NCI-H1417 treated with DMSO at 0.1 percent for 48 hours (cell line): ENCODE measurements around the gene NDUFB6.
"Not testable (repeated sequence)": the region's sequence is repeated elsewhere in the genome, so short reads cannot be mapped to it uniquely, and the experiment has no call there.

Source experiments
- DNase-seq: peaks from one replicate; lab custom pipeline; 2025; lab: John Stamatoyannopoulos, UW

The NDUFB6 gene

DNA sequence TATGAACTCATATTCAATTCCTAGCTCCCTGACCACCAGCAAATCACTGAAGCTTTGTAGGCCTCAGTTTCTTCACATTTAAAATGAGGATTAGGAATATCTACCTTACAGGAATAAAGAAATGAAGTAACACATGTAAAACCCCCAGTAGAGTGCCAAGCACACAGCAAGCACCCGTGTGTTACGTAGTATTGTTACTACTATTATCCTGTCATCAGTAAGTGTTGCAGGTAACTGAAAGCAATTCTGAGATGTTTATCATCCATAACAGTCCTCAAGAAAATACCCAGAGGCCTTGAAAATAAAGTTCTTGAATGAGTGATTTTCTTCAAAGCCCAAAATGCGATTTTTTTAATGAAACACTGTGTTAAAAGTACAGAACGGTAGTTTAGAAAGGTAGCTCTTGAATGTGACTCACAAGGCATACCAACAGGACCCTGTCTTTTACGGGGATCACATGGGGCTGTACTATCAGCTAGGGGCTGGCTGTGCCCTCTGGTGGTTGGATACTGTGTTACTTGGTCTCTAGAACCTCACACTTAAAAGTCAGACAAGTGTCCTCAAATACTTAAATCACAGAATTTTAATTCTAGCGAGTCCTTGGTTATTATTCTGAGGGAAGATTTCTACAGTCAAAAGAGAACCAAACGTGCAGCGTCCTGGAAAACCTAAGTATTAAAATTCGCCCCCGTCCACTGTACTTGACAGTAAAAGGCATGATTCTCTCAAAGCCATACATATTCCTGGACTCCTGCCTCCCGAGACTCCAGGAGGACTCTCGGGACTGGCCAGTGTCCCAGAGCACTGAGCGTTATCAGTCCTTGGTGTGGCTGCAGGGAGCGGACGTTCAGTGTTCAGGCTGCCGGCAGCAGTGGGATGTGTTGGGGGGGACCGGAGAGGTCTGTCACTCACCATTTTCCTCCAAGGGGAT, 725 bp downstream of the NDUFB6 start:
- DNase-seq, result no peak

DNA sequence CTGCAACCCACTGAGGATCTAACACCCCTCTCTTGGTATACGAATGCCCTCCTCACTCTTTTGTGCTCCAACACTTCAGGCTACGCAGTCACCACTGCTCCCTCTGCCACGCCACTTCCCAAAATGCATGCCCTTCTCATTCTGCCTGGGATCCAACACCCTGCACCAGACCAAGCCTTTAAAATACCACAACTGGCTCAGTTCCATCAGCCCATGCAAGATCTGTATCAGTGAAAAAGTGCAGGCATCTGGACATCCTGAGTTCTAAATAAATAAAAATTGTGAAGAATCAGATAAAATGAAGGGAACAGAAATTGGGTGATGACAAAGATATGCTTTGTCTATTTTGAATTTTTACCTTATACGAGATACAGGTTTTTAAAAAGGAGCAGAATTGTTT, 2.7 kb downstream of the NDUFB6 start:
- DNase-seq, result no peak

DNA sequence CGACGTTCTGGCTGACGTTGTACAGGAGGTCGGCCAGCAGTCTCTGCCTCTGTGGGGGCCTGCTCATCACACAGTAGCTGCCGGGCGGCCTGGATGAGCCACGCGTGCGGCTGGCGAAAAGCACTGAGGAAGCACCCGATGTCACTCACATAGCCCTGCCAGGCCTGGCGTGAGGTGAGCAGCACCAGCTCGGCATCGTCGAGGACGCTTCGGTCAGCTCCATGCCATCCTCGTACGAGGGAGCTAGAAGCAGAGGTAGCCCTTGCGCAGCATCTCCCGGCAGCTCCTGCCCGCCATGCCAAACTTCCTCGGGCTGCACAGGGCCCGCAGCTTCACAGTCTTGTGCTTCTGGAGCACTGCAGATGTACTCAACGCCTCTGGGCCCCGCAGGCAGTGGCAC, 6.2 kb downstream of the NDUFB6 start:
- DNase-seq, result no peak

DNA sequence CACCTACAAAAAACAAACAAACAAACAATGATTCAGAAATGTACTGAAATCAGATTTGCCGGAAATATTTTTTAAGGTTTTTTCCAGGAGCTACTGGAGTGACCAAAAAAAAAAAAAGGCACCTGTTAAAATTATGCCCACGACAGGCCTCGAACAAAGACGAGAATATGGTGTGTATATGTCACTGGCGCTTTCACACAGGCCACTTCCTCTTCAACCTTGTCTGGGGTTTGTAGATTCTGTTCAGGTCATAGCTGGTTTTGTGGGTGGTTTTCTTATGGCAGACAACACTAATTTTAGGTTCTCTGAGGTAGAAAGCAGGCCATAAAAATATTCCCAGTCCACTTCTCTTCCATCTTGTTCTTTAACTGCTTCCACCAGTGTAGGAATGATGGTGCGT, 7.0 kb downstream of the NDUFB6 start:
- no peak for DNase-seq

DNA sequence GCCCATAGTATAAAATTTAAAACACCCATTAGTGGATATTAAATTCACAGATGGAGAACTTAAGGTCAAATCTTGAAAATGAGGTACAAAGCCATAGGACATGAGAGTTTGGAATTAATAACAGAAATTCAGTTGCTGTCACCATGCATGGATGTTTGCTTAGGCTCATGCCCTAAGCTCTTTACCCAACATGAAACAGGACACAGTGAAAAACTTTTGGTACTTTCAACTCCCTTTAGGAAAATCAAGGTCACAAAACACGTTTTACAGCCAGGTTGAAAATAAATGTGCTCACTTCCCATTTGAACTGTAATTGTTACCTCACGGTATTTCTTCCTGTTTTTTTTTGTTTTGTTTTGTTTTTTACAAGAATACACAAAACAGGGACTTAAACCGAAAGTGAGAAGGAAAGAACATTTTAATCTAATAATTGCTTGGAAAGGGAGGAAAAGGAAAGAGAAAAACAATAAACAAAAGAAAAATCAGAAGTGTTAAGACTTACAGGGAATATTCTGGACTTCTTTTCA, 14.5 kb downstream of the NDUFB6 start:
- DNase-seq, result no peak

DNA sequence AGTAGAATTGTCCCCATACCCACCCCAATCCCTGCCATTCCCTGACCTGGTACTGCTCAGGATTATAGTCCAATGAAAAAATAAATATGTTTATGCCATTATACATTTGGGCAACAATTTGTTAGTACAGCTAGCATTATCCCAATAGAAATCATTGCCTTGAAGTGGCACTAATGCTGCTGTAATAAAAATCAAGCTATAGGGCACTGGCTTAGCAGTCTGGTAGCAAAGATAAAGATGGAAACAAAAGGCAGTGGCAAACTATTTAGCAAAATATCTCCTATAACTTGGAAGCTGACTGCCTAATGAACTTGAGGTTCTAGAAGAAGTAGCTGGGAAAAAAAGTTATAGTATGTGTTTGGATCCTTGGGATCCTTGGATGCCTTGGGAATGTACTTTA, 18.4 kb downstream of the NDUFB6 start:
- DNase-seq, result no peak

DNA sequence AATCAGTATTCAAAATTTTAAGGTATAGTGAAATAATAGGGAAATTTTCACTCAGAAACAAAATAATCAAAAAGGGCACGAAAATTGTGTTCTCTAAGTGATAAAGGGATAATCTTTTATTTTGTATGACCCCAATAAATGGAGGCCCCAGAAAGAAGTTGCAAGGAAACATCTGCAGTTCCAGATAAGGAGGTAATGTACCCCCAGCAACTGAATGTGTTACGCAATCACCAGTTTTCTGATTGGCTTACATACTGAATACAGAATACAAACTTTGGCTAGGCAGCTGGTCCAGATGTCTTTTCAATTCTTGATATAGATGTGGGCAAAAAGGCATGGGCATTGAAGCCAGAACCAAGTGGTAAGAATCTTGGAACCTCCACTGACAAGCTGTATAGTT, 18.9 kb downstream of the NDUFB6 start:
- no peak for DNase-seq

DNA sequence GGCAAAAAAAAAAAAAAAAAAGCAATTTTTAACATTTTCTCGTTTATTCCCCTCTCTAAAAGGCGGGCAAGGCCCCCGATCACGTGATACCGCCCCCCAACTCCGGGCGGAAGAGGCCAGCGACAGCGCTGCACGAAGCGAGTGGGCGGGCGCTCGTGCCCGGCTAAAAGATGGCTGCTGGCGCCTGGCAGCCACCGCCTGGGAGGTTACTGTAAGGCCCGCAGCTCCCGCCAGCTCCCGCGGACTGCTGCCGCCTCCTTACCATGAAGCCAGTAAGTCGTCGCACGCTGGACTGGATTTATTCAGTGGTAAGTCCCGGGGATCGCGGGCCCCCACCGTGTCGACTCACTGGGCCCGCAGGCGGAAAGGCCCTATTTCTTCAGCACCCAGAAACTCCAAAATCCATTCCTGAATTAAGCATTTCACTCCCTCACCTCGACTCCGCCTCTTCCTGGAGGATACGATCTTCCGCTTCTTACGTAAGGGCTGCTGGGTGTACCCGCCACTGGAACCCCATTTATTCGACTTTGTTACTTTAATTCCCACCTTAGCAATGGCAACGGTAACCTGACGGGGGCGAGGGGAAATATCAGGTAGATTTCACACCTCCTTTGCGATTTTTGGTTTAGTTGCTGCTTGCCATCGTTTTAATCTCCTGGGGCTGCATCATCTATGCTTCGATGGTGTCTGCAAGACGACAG, 20.6 kb downstream of the NDUFB6 start, which contains the start of the genes SMIM27 and TOPORS:
Gene SMIM27 (plus strand): TSS at position 156 of the 701 bp plus-strand sequence. CDS start 108 bp downstream, at position 264.
Gene TOPORS (minus strand): TSS at position 415 of the 701 bp plus-strand sequence. CDS start 150 bp downstream, at position 265.
- DNase-seq, result peak; percentile 52

DNA sequence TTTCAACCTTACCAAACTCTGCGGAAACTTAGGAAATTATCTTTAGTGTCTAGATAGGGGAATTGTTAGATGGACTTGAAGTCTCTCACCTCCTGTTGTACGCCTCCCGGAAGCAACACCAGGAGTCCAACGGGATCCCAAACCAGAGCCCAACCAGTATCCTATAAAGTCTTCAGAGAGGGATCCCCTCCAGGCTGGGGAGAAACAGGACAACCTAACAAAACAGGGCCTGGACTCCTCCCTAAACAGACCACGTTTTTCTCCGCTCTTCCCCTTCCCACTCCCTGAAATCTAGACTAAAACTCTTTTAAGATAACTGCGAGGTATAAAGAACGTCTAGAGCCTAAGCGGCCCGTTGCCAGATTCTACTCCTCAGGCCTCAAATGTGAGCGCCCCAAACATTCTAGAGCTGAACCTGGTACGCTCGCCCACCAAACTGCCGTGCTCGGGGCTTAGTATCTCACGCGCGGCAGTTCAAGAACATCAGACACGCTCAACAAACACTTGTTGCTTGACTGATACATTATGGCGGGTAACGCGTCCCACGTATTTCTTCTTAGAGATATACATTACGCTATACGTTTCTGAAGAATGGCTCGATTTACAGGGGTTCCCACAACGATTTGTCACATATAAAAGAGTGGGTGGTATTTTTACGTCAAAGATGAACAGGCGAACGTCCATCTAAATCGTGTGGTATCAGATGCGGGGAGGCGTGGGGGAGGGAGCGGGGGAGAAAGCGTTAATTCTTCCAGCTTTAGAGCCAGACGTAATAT, 21.5 kb downstream of the NDUFB6 start:
- no peak for DNase-seq

DNA sequence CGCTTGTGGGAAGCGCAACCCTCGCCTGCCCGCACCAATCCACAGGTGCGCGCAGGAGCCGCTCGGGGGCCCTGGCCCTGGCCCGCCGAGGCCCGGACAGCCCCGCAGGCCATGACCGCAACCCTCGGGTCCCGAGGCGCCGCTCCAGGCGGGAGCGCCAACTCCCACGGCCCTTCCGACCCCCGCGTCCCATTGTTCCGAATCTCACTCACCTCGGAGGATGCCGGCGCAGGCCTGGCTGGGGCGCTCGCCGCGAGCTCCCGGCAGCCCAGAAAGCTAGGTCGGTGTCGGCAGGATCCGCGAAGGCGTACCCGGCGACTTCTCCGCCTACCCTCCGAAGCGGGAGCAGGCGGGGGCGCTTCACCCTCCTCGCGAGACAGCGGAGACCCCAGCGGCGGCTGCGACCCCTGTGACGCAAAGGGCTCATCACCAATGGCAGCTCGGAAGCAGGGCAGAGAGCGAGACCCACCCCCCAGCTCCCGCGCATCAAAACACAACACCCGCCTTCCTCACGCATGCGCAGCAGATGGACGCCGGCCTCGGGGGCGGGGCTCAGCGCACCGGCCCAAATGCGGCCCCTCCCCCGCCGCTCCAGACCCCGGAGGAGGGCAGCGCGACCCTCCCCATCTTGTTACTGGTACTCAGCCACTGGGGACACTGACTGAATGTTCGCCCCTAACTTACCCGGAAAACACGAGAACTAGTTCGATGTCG, 22.2 kb downstream of the NDUFB6 start:
- peak; percentile 53 for DNase-seq

DNA sequence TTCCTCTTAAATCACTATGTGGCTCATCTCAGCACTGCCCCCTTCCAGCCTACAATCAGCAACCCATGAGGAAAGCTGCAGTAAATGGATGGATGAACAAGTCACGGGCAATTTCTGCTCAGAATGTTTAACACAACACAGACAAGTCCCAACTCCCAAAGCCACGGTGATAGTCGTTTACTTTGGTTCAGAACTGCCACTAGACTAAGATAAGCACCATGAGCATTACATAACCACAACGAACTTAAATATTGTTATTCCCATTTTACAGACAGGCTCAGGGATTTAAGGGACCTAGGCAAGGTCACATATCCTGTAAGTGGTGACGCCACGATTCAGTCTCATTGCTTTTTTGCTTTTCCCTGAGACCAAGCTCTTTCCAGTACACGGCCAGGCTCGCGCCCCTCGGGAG, 22.8 kb downstream of the NDUFB6 start:
- DNase-seq, result no peak

DNA sequence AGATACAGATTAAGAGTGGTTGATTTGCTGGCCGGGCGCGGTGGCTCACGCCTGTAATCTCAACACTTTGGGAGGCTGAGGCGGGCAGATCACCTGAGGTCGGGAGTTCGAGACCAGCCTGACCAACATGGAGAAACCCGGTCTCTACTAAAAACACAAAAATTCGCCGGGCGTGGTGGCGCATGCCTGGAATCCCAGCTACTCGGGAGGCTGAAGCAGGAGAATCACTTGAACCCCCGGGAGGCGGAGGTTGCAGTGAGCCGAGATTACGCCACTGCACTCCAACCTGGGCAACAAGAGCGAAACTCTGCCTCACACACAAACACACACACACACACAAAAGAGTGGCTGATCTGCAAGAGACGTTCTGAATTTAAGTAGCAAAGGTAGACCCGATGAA, 24.7 kb downstream of the NDUFB6 start:
- DNase-seq, result not testable (repeated sequence)

DNA sequence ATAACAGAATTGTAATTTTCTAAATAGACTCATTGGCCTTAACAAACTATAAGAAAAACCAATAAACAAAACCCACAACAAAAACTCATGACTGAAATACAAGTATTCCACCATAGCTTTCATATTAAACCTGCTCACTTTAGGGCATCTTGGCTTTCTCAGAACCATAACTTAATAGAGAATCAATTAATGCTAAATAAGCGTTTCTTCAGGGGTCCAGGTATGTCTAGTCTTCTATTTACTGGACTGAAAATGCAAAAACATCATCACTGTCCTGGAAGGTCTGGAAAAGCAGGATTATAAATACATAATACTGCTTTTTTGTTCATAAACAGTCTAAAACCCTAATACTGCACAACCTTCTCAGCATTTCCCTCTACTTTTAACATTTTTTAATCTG, 27.1 kb downstream of the NDUFB6 start:
- no peak for DNase-seq

DNA sequence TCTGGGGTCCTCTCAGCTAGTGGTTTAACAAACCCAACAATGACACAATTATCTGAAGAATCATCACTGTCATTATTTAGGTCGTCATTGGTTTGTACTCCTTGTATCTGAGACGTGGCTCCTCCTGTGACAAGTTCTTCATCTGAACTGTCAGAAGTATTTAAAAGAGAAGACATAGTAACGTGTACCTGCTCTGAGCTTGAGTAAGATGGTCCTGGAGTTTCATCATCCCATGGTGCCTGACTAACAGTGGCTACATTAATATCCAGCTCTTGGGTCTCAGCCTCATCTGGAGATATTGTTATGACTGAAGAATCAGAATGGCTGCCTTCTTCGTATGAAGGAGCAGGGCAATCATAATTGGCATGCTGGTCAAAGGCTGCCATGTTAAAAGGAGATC, 29.9 kb downstream of the NDUFB6 start:
- no peak for DNase-seq

DNA sequence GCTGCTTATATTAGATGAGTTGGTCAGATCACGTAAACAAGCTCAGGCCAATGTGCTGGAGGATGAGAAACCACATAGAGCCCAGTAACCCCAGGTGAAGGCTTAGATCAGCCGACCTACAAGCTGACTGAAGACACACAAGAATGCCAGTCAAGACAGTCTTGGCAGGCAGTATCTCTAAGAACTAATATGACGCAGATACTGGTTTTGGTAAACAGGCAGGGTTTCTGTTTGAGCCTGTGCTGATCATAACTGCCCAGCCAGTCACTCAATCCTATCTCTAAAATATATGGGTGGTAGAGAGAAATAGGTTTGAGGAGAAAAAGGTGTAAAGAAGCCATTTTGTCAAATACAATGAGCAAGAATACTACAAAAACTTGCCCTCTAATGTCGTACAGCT, 39.1 kb downstream of the NDUFB6 start:
- no peak for DNase-seq

DNA sequence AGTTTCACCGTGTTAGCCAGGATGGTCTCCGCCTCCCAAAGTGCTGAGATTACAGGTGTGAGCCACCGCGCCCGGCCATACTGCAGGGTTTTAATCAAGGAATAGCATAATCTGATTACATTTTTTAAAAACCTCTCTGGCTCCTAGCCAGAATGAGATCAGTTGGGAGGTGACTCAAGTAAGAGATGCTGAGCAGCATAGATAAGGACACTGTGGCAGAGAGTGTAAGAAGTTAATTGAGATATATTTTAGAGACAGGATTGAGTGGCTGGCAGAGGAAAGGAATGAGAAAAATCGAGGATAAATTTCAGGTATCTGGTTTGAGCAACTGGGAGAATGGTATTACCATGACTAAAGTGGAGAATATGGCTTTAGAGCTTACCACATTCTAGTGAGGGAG, 39.6 kb downstream of the NDUFB6 start:
- DNase-seq, result no peak

DNA sequence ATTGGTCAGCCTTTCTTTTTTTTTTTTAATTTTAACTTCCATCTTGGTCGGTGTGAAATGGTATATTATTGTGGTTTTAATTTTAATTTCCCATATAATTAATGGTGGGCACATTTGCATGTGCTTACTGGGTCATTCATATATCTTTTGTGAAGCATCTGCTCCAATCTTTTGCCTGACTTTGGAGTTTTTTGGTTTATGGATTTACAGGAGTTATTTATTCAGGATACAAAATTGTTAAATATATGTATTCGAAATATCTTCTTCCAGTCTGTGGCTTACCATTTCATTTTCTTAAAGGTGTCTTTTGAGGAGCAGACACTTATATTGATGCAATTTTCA, 46.3 kb downstream of the NDUFB6 start:
- no peak for DNase-seq

DNA sequence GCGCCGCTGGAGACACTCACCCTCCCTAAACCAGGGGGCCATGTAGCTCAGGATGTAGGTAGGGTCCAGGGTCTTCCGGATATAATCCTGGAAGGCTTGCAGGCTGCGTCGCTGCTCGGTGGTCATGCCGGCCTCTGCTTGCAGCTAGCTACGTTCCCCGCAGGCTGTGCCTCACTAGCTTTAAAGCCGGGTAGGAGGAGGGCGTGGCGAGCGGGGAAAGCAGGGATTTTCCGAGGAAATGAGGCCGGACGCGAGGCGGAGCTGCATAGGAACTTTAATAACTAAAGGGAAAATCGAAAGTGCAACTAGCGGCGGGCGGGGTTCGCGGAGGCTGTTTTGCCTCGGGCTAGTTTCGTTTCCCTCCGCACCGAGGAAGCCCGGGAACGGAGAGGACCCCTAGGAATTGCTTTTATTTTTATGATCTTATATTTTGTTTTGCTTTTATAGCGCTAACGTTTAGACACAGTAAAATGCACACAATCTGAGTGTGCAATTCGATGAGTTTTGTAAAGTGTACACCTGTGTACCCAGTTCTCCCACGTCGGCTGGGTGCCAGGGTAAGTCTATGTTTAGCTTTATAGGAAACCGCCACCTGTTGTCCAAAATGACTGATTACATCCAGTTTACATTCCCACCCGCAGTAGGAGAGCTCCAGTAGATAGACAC, 46.8 kb downstream of the NDUFB6 start, which contains the start of gene RIGI:
Gene RIGI (minus strand): TSS at position 156 of the 666 bp plus-strand sequence. CDS start 30 bp downstream, at position 126.
- peak; percentile 67 for DNase-seq

DNA sequence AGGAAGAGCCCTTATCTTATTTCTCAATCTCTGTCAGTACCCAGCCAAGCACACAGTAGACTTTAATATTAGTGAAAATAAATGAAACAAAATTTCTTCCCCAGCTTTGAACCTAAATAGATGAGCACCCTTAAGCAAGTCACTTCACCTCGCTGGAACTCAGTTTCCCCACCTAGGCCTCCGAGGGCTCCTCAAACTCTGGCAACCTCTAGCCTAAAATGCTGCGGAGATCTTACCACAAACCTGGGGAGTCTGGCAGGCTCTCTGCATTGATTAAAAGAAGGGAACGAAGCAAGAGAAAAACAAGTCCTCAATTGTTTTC, 47.3 kb downstream of the NDUFB6 start:
- DNase-seq, result no peak

DNA sequence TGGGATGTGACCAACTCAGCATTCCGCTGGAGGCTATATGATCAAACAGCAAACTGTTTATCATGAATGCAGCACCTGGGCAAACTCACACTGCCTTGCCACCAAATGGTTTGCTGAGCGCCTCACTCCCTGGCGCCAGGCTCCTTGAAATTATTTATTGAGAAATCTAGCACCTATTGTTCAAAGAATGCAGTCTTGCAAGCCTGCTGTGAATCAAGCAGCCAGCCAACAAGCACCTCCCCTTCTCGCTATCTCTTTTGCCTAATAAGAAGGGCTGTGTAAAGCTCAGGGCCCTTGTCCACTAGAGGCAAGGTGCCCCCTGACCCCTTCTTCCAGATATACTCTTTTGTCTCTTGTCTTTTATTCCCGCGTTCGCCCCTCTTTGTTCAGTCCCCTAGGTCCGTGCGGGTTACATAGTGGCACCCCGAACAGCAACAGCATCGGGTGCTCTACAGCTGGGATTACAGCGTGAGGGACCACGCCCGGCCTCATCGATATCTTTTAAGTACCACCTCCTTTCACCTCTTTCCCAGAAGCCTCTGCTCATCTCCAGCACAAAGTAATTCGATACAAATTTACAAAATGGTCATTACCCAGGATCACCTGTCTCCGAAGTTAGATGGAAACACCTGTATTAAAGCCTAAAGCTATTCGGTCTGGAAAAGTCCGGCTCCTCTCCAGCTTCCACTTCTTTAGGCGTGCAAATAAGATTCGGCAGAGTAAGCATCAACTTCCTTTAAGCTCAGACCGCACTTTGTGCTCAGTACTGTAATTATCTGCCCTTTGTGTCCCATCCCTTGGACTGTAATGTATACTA, 47.9 kb downstream of the NDUFB6 start:
- peak; percentile 26 for DNase-seq
